Lung (tissue), 12 donors: Measurements from ENCODE around the gene MPP2. TPM values are rescaled to one million over a fixed set of nuclear protein-coding genes. Genes with fewer than 3 reads are reported as not detected.

ENCODE experiments used
- ATAC-seq: fragments of 200-7000 bp; cut with Tn5 transposase; one replicate; pipeline ENCODE4 v1.9.1; 2020; ENCODE audit warnings: moderate number of reproducible peaks; ENCODE audit not compliant: insufficient read depth, low FRiP score
- DNase-seq, 3 donors: peaks; one replicate each; pipeline ENCODE4 v3.0.0-alpha.2; 2013 to 2017
- H3K27ac ChIP-seq, 2 donors: one replicate each; pipeline ENCODE4 v1.5.1; 2013; ENCODE audit warnings: mild to moderate bottlenecking in 2 of 2, moderate library complexity in 2 of 2, control low read depth in 1 of 2, inconsistent platforms in 1 of 2, low read depth in 1 of 2, low read length in 1 of 2
- H3K27me3 ChIP-seq, 3 donors: one replicate each; pipeline ENCODE4 v1.5.1; 2013; ENCODE audit warnings: low read length in 2 of 3; ENCODE audit not compliant: control insufficient read depth in 3 of 3, insufficient read depth in 3 of 3
- H3K36me3 ChIP-seq, 4 donors: one replicate each; pipeline ENCODE4 v1.5.1; 2013; ENCODE audit warnings: low read length in 4 of 4, mild to moderate bottlenecking in 1 of 4, moderate library complexity in 1 of 4; ENCODE audit not compliant: control insufficient read depth in 4 of 4, insufficient read depth in 4 of 4
- H3K4me1 ChIP-seq, 5 donors: one replicate each; pipeline ENCODE4 v1.5.1; 2013; ENCODE audit warnings: low read length in 5 of 5, mild to moderate bottlenecking in 2 of 5, moderate library complexity in 1 of 5; ENCODE audit not compliant: control insufficient read depth in 5 of 5, insufficient read depth in 5 of 5
- H3K4me3 ChIP-seq: one replicate; pipeline ENCODE4 v1.5.1; 2013; ENCODE audit warnings: mild to moderate bottlenecking, control low read depth, moderate library complexity
- H3K9ac ChIP-seq, 2 donors: one replicate each; pipeline ENCODE4 v1.5.1; 2013; ENCODE audit warnings: low read length in 2 of 2, control low read depth in 1 of 2; ENCODE audit not compliant: insufficient read depth in 1 of 2
- H3K9me3 ChIP-seq, 4 donors: one replicate each; pipeline ENCODE4 v1.5.1; 2013; ENCODE audit warnings: low read length in 3 of 4, mild to moderate bottlenecking in 1 of 4, moderate library complexity in 1 of 4; ENCODE audit not compliant: control insufficient read depth in 4 of 4, insufficient read depth in 3 of 4
- CTCF ChIP-seq: IDR thresholded peaks from 2 replicates; pipeline ENCODE4 v1.5.1; 2012; ENCODE audit warnings: mild to moderate bottlenecking; ENCODE audit errors: control extremely low read depth, extremely low read depth
- WGBS, 2 donors: extraction: QIAGEN DNeasy Blood & Tissue Kit; methylation state at CpG; one replicate each; pipeline ENCODE4 v1.1.7; 2013; 5-methylcytosine and 5-hydroxymethylcytosine counted together
- polyA plus RNA-seq, 2 donors: library from polyadenylated mRNA; stranded (reverse); fragments of 200-250 nt; gene quantifications; one replicate each; pipeline ENCODE4 v1.2.1, GENCODE V29; 2013
- total RNA-seq, 2 donors: library from RNA; depleted of rRNA in 1 of 2; stranded (reverse); fragments of >200 nt in 1 of 2; gene quantifications; one replicate each; pipeline ENCODE4 v1.2.1, GENCODE V29; 2014 to 2021
- donor health status: control.
- donor health status: control.
- donor health status: Bipolar disorder and iron deficiency.
- donor health status: healthy.
- donor health status: DM: yes; HTN: yes; CAD: no.

MPP2 gene
- total and polyA plus RNA-seq, 4 donors = 0.24 to 1.3 (median 0.69) TPM

GRCh38 chr17:43852571-43852970, 54.8 kb downstream of the MPP2 start:
- ATAC-seq = no peak
- Histone ChIP-seq H3K4me1 (no peaks in the 10 kb centered on the region), H3K27ac (no peak overlapping the region), H3K36me3 (no peaks in the 10 kb centered on the region), H3K4me3 (no peak overlapping the region), H3K9ac (no peak overlapping the region), H3K9me3 (no peaks in the 10 kb centered on the region), H3K27me3 (peaks cover 0 to 3% (median 0%) of the 10 kb centered on the region in 3 donors)
- no peak for TF ChIP-seq CTCF
- no peak for DNase-seq
- WGBS, 2 donors = 92 to 95% methylated on average over 8 of the region's 8 CpGs

- H3K36me3 ChIP-seq = no peaks in the 10 kb centered on the region
- no peak for TF ChIP-seq CTCF
- no peak overlapping the region for H3K4me3 ChIP-seq
- H3K9me3 ChIP-seq = no peaks in the 10 kb centered on the region
- no peak overlapping the region for H3K9ac ChIP-seq
- H3K27me3 ChIP-seq = peaks cover 0 to 3% (median 0%) of the 10 kb centered on the region in 3 donors
- DNase-seq = no peak
- ATAC-seq = no peak
- H3K4me1 ChIP-seq = peaks cover 0 to 7% (median 0%) of the 10 kb centered on the region in 5 donors
- WGBS, 2 donors = 91 to 98% methylated on average over 8 of the region's 8 CpGs
- no peak overlapping the region for H3K27ac ChIP-seq
Measured at GRCh38 chr17:43849116-43849515, 58.2 kb downstream of the MPP2 start.

- DNase-seq (no peak), ATAC-seq (no peak)
- peaks cover 0 to 7% (median 0%) of the 10 kb centered on the region in 5 donors for H3K4me1 ChIP-seq
- H3K27ac ChIP-seq = no peak overlapping the region
- no peak overlapping the region for H3K4me3 ChIP-seq
- no peaks in the 10 kb centered on the region for H3K36me3 ChIP-seq
- no peaks in the 10 kb centered on the region for H3K9me3 ChIP-seq
- no peak overlapping the region for H3K9ac ChIP-seq
- peaks cover 0 to 3% (median 0%) of the 10 kb centered on the region in 3 donors for H3K27me3 ChIP-seq
- TF ChIP-seq CTCF = no peak
- 73 to 78% methylated on average over 10 of the region's 10 CpGs for WGBS, 2 donors
Measured at GRCh38 chr17:43848601-43849000, 58.7 kb downstream of the MPP2 start.

- Histone ChIP-seq H3K27ac (peak within 1 kb of the TSS; percentile 56 to 74), H3K27me3 (no peaks in the 10 kb centered on the region), H3K9ac (no peak within 1 kb of the TSS), H3K36me3 (no peaks in the 10 kb centered on the region), H3K4me1 (peaks cover 0 to 7% (median 0%) of the 10 kb centered on the region in 5 donors), H3K9me3 (no peaks in the 10 kb centered on the region), H3K4me3 (no peak within 1 kb of the TSS)
- TF ChIP-seq CTCF = no peak
- 25 to 28% methylated on average over 17 of the region's 17 CpGs for WGBS, 2 donors
- no peak for DNase-seq
- ATAC-seq = no peak
Measured at GRCh38 chr17:43846963-43847371, 60.4 kb downstream of the MPP2 start, which contains the start of gene CD300LG. TSS of gene CD300LG (plus strand) at chr17:43847176. CDS start at chr17:43847217, 41 bp downstream.
